HCT116 (cell line): ENCODE measurements around the gene UBE3B.

Source experiments
- EZH2 ChIP-seq: fragments of 200-600 bp; sonication (generic); IDR thresholded peaks from 2 replicates; pipeline ENCODE4 v1.6.1; 2017; ENCODE audit warnings: antibody characterized with exemption, mixed run types
- EZH2phosphoT487 ChIP-seq: fragments of 200-600 bp; IDR thresholded peaks from 2 replicates; pipeline ENCODE4 v1.6.1; 2018; ENCODE audit warnings: antibody characterized with exemption, borderline replicate concordance
- POLR2AphosphoS5 ChIP-seq: IDR thresholded peaks from 2 replicates; pipeline ENCODE4 v1.6.1; 2011; ENCODE audit warnings: mild to moderate bottlenecking, low read depth, low read length, moderate library complexity
- SIN3A ChIP-seq: IDR thresholded peaks from 2 replicates; pipeline ENCODE4 v1.6.1; 2012; ENCODE audit warnings: low read depth
- TF ChIP-seq, protein P1 (sequence below), 3 experiments: fragments of 200-600 bp in 1 of 3; sonication (generic) in 1 of 3; IDR thresholded peaks in 2 of 3; conservative IDR thresholded peaks in 1 of 3; 2 replicates each; pipeline ENCODE4 v1.5.1; 2012 to 2017; ENCODE audit warnings: low read depth in 2 of 3, low read length in 2 of 3, antibody characterized with exemption in 1 of 3, borderline replicate concordance in 1 of 3, control low read depth in 1 of 3, mild to moderate bottlenecking in 1 of 3, mixed read lengths in 1 of 3, mixed run types in 1 of 3, moderate library complexity in 1 of 3; ENCODE audit not compliant: insufficient read depth in 1 of 3
- TF ChIP-seq, protein P2 (sequence below): IDR thresholded peaks from 2 replicates; pipeline ENCODE4 v1.6.1; 2012; ENCODE audit warnings: low read depth

DNA sequence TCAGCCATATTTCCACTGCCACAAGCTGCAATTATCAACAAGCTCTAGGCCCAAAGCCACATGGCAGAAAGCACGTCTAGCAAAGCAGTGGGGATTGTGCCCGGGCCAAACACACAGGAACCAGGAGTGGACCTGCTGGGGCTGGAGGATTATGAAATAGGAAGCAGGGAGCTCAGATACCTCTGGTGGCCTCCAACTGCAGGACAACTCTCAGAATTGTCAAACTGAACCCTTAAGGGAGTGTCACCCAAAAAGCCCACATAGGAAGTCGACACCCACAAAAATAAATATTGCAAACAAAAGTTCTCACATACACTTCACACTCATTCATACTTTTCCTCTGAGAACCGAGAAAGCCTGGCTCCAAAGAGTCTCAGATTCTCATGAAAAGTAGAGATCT is 26.5 kb upstream of the UBE3B start:
- TF ChIP-seq, protein P1, sequence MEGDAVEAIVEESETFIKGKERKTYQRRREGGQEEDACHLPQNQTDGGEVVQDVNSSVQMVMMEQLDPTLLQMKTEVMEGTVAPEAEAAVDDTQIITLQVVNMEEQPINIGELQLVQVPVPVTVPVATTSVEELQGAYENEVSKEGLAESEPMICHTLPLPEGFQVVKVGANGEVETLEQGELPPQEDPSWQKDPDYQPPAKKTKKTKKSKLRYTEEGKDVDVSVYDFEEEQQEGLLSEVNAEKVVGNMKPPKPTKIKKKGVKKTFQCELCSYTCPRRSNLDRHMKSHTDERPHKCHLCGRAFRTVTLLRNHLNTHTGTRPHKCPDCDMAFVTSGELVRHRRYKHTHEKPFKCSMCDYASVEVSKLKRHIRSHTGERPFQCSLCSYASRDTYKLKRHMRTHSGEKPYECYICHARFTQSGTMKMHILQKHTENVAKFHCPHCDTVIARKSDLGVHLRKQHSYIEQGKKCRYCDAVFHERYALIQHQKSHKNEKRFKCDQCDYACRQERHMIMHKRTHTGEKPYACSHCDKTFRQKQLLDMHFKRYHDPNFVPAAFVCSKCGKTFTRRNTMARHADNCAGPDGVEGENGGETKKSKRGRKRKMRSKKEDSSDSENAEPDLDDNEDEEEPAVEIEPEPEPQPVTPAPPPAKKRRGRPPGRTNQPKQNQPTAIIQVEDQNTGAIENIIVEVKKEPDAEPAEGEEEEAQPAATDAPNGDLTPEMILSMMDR (IDR thresholded peaks at IDR 0.05 in 2 of 3, conservative IDR thresholded peaks at IDR 0.05 in 1 of 3; ENCODE audit: borderline replicate concordance in 1 of 3, insufficient read depth in 1 of 3, low read depth in 2 of 3, low read length in 2 of 3): no peak
- no peak for TF ChIP-seq EZH2
- no peak for TF ChIP-seq EZH2phosphoT487
- no peak for TF ChIP-seq SIN3A
- no peak for TF ChIP-seq POLR2AphosphoS5
- TF ChIP-seq, protein P2, sequence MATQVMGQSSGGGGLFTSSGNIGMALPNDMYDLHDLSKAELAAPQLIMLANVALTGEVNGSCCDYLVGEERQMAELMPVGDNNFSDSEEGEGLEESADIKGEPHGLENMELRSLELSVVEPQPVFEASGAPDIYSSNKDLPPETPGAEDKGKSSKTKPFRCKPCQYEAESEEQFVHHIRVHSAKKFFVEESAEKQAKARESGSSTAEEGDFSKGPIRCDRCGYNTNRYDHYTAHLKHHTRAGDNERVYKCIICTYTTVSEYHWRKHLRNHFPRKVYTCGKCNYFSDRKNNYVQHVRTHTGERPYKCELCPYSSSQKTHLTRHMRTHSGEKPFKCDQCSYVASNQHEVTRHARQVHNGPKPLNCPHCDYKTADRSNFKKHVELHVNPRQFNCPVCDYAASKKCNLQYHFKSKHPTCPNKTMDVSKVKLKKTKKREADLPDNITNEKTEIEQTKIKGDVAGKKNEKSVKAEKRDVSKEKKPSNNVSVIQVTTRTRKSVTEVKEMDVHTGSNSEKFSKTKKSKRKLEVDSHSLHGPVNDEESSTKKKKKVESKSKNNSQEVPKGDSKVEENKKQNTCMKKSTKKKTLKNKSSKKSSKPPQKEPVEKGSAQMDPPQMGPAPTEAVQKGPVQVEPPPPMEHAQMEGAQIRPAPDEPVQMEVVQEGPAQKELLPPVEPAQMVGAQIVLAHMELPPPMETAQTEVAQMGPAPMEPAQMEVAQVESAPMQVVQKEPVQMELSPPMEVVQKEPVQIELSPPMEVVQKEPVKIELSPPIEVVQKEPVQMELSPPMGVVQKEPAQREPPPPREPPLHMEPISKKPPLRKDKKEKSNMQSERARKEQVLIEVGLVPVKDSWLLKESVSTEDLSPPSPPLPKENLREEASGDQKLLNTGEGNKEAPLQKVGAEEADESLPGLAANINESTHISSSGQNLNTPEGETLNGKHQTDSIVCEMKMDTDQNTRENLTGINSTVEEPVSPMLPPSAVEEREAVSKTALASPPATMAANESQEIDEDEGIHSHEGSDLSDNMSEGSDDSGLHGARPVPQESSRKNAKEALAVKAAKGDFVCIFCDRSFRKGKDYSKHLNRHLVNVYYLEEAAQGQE: no peak
